HEK293 (cell line): ENCODE measurements around the gene KIF1A.

Source experiments
- ATF2 ChIP-seq: fragments of 450-650 bp; formaldehyde crosslinking; IDR thresholded peaks from 2 replicates; pipeline ENCODE4 v1.5.1; 2016; ENCODE audit warnings: missing biosample characterization, missing genetic modification characterization, low read depth
- CTCF ChIP-seq: fragments of 450-650 bp; formaldehyde crosslinking; IDR thresholded peaks from 2 replicates; pipeline ENCODE4 v1.5.1; 2016; ENCODE audit warnings: missing biosample characterization, missing genetic modification characterization
- HOXA7 ChIP-seq: sonication (generic); formaldehyde crosslinking; IDR thresholded peaks from 2 replicates; pipeline ENCODE4 v1.8.1; 2022; ENCODE audit warnings: missing genetic modification reagents, borderline replicate concordance
- OSR2 ChIP-seq: fragments of 450-650 bp; formaldehyde crosslinking; IDR thresholded peaks from 2 replicates; pipeline ENCODE4 v1.5.1; 2016; ENCODE audit warnings: missing biosample characterization, missing genetic modification characterization
- PRDM4 ChIP-seq: fragments of 450-650 bp; formaldehyde crosslinking; IDR thresholded peaks from 2 replicates; pipeline ENCODE4 v1.5.1; 2017; ENCODE audit warnings: missing biosample characterization, missing genetic modification characterization
- REPIN1 ChIP-seq: fragments of 450-650 bp; formaldehyde crosslinking; IDR thresholded peaks from 2 replicates; pipeline ENCODE4 v1.5.1; 2017; ENCODE audit warnings: missing biosample characterization, missing genetic modification characterization, low read depth
- YY1 ChIP-seq: fragments of 450-650 bp; formaldehyde crosslinking; IDR thresholded peaks from 2 replicates; pipeline ENCODE4 v1.5.1; 2018; ENCODE audit warnings: missing biosample characterization, missing genetic modification characterization
- ZNF580 ChIP-seq: fragments of 450-650 bp; formaldehyde crosslinking; IDR thresholded peaks from 2 replicates; pipeline ENCODE4 v1.5.1; 2016; ENCODE audit warnings: missing biosample characterization, missing genetic modification characterization

- TF ChIP-seq CTCF: no peak
- TF ChIP-seq REPIN1 (tag by site-specific recombination): no peak
- no peak for TF ChIP-seq OSR2 (tag by site-specific recombination)
- TF ChIP-seq PRDM4 (tag by site-specific recombination): no peak
- TF ChIP-seq HOXA7 (CRISPR knock-in tag): no peak
- TF ChIP-seq ATF2: no peak
- no peak for TF ChIP-seq YY1 (tag by site-specific recombination)
- TF ChIP-seq ZNF580 (tag by site-specific recombination): no peak
Measured at GRCh38 chr2:240722376-240722775, 97.6 kb downstream of the KIF1A start.
